ENCODE results near the gene DCTN3. TPM values are rescaled to one million over a fixed set of nuclear protein-coding genes. Genes with fewer than 3 reads are reported as not detected.

Gene DCTN3
- total and polyA plus RNA-seq, 2 donors (not counting 3 experiments of a cell fraction or from before 2014, with no cell fraction given), result 91.0 to 170 TPM

DNA sequence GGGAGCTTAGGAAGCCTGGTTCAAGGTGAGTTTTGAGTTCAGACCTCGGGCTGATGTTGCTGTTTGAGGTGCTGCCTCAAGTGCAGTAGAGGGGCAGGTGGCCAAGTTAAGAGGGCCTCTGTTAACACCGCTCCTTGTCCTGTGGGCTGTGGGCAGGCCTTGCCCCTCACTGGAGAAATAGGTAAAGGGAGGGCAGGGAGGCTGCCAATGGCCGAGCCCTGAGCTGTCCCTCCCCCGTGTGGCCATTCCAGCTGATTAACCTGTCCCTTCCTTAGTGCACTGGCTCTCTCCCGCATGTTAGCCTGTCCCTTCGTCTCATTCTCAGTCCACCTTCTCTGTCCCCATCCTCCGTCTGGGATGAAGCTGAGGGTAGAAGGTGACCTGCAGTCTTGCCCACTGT lies 52.2 kb downstream of the DCTN3 start:
- no TSS peak for BruUV-seq (replicated peaks)
- CTCF ChIA-PET, result interaction anchor here (2.4 kb wide), 1 partner anchor 23 kb away, joined by 11 read pairs; no protein-coding TSS in a partner anchor

More for the DNA sequence above, 52.2 kb downstream of the DCTN3 start:
- intact Hi-C loops (cut with micrococcal nuclease), result no loop called here
- DNase-seq (ENCODE audit: low read depth, low spot score), result no peak
- FAIRE-seq, result no peak
- Histone ChIP-seq H3K9me1 (replicated peaks; ENCODE audit: control insufficient read depth, extremely low read depth, insufficient read depth, low read length) (no peaks in the 10 kb centered on the region), H3K4me1 (ENCODE audit: control insufficient read depth, extremely low read depth, insufficient read depth, low read length) (no peaks in the 10 kb centered on the region), H3K4me3 (replicated peaks in 1 of 3; ENCODE audit: insufficient read depth in 1 of 3, low read depth in 1 of 3, low read length in 3 of 3) (no peak overlapping the region), H4K20me1 (replicated peaks; ENCODE audit: control insufficient read depth, extremely low read depth, insufficient read depth, low read length) (no peaks in the 10 kb centered on the region), H3K9ac (replicated peaks; ENCODE audit: extremely low read depth, insufficient read depth, low read length) (no peak overlapping the region), H3K9me3 (replicated peaks; ENCODE audit: control insufficient read depth, insufficient read depth, low read length) (no peaks in the 10 kb centered on the region), H3K27ac (ENCODE audit: insufficient read depth, low read depth, low read length) (no peak overlapping the region), H2AFZ (ENCODE audit: low read depth, low read length) (no peak overlapping the region), H3K36me3 (ENCODE audit: control insufficient read depth in 2 of 2, extremely low read depth in 1 of 2, insufficient read depth in 2 of 2, low read length in 2 of 2) (no peaks in the 10 kb centered on the region), H3K27me3 (ENCODE audit: control insufficient read depth in 2 of 2, insufficient read depth in 2 of 2, low read length in 2 of 2) (peaks cover 2 to 5% of the 10 kb centered on the region in 2 experiments), H3K79me2 (ENCODE audit: control insufficient read depth, insufficient read depth, low read length) (no peaks in the 10 kb centered on the region), H3K4me2 (ENCODE audit: insufficient read depth, low read length) (no peak overlapping the region)
- dilution Hi-C loops (cut with MboI; ENCODE audit: extremely low pct_ligation_motif_present, low sequenced_read_pairs), result no loop called here
- TF ChIP-seq JUN (IDR thresholded peaks at IDR 0.05; ENCODE audit: borderline replicate concordance, insufficient read depth, insufficient read length, low read depth), result no peak
- TF ChIP-seq GATA2 (IDR thresholded peaks at IDR 0.05; ENCODE audit: insufficient read depth, insufficient read length, low read depth, low read length), result no peak
- no peak for TF ChIP-seq FOS (IDR thresholded peaks at IDR 0.05; ENCODE audit: borderline replicate concordance, insufficient read depth, low read length)
- TF ChIP-seq EZH2 (IDR thresholded peaks at IDR 0.05; ENCODE audit: borderline replicate concordance, low read depth, low read length, severe bottlenecking), result no peak
- TF ChIP-seq, protein P1, sequence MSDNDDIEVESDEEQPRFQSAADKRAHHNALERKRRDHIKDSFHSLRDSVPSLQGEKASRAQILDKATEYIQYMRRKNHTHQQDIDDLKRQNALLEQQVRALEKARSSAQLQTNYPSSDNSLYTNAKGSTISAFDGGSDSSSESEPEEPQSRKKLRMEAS (IDR thresholded peaks at IDR 0.05; ENCODE audit: insufficient read depth, insufficient read length), result no peak
- TF ChIP-seq MYC (IDR thresholded peaks at IDR 0.05; ENCODE audit: low read depth, low read length), result no peak
- TF ChIP-seq POLR2AphosphoS5 (IDR thresholded peaks at IDR 0.05; ENCODE audit: insufficient read depth, low read depth, low read length), result no peak
- TF ChIP-seq POLR2A (IDR thresholded peaks at IDR 0.05; ENCODE audit: low read depth, low read length), result no peak
- TF ChIP-seq, protein P2, sequence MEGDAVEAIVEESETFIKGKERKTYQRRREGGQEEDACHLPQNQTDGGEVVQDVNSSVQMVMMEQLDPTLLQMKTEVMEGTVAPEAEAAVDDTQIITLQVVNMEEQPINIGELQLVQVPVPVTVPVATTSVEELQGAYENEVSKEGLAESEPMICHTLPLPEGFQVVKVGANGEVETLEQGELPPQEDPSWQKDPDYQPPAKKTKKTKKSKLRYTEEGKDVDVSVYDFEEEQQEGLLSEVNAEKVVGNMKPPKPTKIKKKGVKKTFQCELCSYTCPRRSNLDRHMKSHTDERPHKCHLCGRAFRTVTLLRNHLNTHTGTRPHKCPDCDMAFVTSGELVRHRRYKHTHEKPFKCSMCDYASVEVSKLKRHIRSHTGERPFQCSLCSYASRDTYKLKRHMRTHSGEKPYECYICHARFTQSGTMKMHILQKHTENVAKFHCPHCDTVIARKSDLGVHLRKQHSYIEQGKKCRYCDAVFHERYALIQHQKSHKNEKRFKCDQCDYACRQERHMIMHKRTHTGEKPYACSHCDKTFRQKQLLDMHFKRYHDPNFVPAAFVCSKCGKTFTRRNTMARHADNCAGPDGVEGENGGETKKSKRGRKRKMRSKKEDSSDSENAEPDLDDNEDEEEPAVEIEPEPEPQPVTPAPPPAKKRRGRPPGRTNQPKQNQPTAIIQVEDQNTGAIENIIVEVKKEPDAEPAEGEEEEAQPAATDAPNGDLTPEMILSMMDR (IDR thresholded peaks at IDR 0.05; ENCODE audit: extremely low read depth in 1 of 2, insufficient read depth in 1 of 2, low read depth in 1 of 2, low read length in 2 of 2), result no peak
- POLR2A ChIA-PET, result no interaction called here
